ENCODE results near the gene AGMO.

The AGMO gene

GRCh38 chr7:15323550-15323949 is 238.3 kb downstream of the AGMO start:
- H3K27ac ChIP-seq: no peak overlapping the region
- no peaks in the 10 kb centered on the region for H3K36me3 ChIP-seq (ENCODE audit: control insufficient read depth, insufficient read depth, low read length)
- no peak for TF ChIP-seq CTCF (IDR thresholded peaks at IDR 0.05)
- H2AFZ ChIP-seq: no peak overlapping the region
- H3K4me1 ChIP-seq: no peaks in the 10 kb centered on the region
- H3K9me3 ChIP-seq (ENCODE audit: control insufficient read depth, low read length): no peaks in the 10 kb centered on the region
- no peak overlapping the region for H3K4me2 ChIP-seq (ENCODE audit: low read length)
- no peaks in the 10 kb centered on the region for H3K27me3 ChIP-seq (ENCODE audit: control insufficient read depth, insufficient read depth, low read length)
- H3K9ac ChIP-seq: no peak overlapping the region
- no peak overlapping the region for H3K4me3 ChIP-seq (ENCODE audit: low read depth, low read length)
- no peaks in the 10 kb centered on the region for H3K79me2 ChIP-seq

DNA sequence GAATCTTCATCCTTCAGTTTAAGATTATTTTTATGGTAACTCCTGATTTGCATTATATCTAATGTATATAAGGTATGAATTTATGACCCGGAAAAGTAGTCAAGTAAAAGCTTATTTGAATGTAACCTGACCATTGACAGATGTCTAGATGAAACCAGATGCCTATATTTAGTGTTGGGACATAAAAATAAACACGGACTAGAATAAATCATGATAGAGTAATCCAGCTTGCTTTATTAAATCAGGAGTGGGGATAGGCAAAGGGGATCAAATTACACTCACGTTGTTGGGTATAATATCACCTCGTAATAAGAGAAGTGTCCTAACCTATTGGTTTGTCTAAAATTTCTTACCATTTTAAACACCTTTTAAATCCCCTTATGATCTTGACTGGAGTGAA is 244.6 kb downstream of the AGMO start:
- no peaks in the 10 kb centered on the region for H3K27me3 ChIP-seq (ENCODE audit: control insufficient read depth, insufficient read depth, low read length)
- no peaks in the 10 kb centered on the region for H3K9me3 ChIP-seq (ENCODE audit: control insufficient read depth, low read length)
- H3K36me3 ChIP-seq (ENCODE audit: control insufficient read depth, insufficient read depth, low read length): no peaks in the 10 kb centered on the region
- H3K4me1 ChIP-seq: no peaks in the 10 kb centered on the region
- H3K79me2 ChIP-seq: no peaks in the 10 kb centered on the region
- no peak overlapping the region for H2AFZ ChIP-seq
- no peak overlapping the region for H3K27ac ChIP-seq
- H3K4me3 ChIP-seq (ENCODE audit: low read depth, low read length): no peak overlapping the region
- no peak overlapping the region for H3K4me2 ChIP-seq (ENCODE audit: low read length)
- H3K9ac ChIP-seq: no peak overlapping the region
- no peak for TF ChIP-seq CTCF (IDR thresholded peaks at IDR 0.05)

GRCh38 chr7:15315678-15316077 is 246.1 kb downstream of the AGMO start:
- no peak for TF ChIP-seq CTCF (IDR thresholded peaks at IDR 0.05)
- H3K9ac ChIP-seq: no peak overlapping the region
- H3K79me2 ChIP-seq: no peaks in the 10 kb centered on the region
- H2AFZ ChIP-seq: no peak overlapping the region
- no peak overlapping the region for H3K4me3 ChIP-seq (ENCODE audit: low read depth, low read length)
- no peak overlapping the region for H3K4me2 ChIP-seq (ENCODE audit: low read length)
- no peaks in the 10 kb centered on the region for H3K27me3 ChIP-seq (ENCODE audit: control insufficient read depth, insufficient read depth, low read length)
- no peaks in the 10 kb centered on the region for H3K9me3 ChIP-seq (ENCODE audit: control insufficient read depth, low read length)
- H3K36me3 ChIP-seq (ENCODE audit: control insufficient read depth, insufficient read depth, low read length): no peaks in the 10 kb centered on the region
- H3K27ac ChIP-seq: no peak overlapping the region
- no peaks in the 10 kb centered on the region for H3K4me1 ChIP-seq

GRCh38 chr7:15314922-15315321 is 246.9 kb downstream of the AGMO start:
- no peaks in the 10 kb centered on the region for H3K4me1 ChIP-seq
- no peak overlapping the region for H3K27ac ChIP-seq
- no peak for TF ChIP-seq CTCF (IDR thresholded peaks at IDR 0.05)
- no peaks in the 10 kb centered on the region for H3K9me3 ChIP-seq (ENCODE audit: control insufficient read depth, low read length)
- H2AFZ ChIP-seq: no peak overlapping the region
- no peaks in the 10 kb centered on the region for H3K79me2 ChIP-seq
- H3K36me3 ChIP-seq (ENCODE audit: control insufficient read depth, insufficient read depth, low read length): no peaks in the 10 kb centered on the region
- no peak overlapping the region for H3K4me2 ChIP-seq (ENCODE audit: low read length)
- H3K9ac ChIP-seq: no peak overlapping the region
- H3K4me3 ChIP-seq (ENCODE audit: low read depth, low read length): no peak overlapping the region
- no peaks in the 10 kb centered on the region for H3K27me3 ChIP-seq (ENCODE audit: control insufficient read depth, insufficient read depth, low read length)

DNA sequence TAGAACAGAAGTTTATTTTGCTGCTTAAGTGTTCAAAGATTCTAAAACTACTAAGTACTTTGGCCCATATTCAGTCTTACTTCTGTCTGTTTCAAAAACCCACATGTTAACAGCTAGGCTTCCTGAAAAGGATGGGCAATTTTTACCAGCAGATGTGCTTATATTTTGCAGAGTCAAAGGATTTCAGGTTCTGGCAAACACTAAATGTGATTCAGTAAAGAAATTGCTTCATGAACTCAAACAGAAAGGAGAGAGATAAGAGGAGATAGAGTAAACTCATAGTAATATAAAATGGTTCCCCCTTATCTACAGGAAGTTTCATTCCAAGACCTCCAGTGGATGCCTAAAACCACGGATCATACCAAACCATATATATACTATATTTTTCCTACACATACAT is 248.5 kb downstream of the AGMO start:
- Histone ChIP-seq H3K9me3 (ENCODE audit: control insufficient read depth, low read length) (no peaks in the 10 kb centered on the region), H3K79me2 (no peaks in the 10 kb centered on the region), H3K27ac (no peak overlapping the region), H2AFZ (no peak overlapping the region), H3K4me2 (ENCODE audit: low read length) (no peak overlapping the region), H3K4me1 (no peaks in the 10 kb centered on the region), H3K36me3 (ENCODE audit: control insufficient read depth, insufficient read depth, low read length) (no peaks in the 10 kb centered on the region), H3K27me3 (ENCODE audit: control insufficient read depth, insufficient read depth, low read length) (no peaks in the 10 kb centered on the region), H3K4me3 (ENCODE audit: low read depth, low read length) (no peak overlapping the region), H3K9ac (no peak overlapping the region)
- no peak for TF ChIP-seq CTCF (IDR thresholded peaks at IDR 0.05)

Data from parathyroid adenoma (tissue), 2 donors.